ENCODE results near the gene NCOA3.
A peak's percentile ranks its signal among the peaks of the same experiment; 100 is the strongest.
"Not testable (repeated sequence)": the region's sequence is repeated elsewhere in the genome, so short reads cannot be mapped to it uniquely, and the experiment has no call there.

Gene NCOA3

DNA sequence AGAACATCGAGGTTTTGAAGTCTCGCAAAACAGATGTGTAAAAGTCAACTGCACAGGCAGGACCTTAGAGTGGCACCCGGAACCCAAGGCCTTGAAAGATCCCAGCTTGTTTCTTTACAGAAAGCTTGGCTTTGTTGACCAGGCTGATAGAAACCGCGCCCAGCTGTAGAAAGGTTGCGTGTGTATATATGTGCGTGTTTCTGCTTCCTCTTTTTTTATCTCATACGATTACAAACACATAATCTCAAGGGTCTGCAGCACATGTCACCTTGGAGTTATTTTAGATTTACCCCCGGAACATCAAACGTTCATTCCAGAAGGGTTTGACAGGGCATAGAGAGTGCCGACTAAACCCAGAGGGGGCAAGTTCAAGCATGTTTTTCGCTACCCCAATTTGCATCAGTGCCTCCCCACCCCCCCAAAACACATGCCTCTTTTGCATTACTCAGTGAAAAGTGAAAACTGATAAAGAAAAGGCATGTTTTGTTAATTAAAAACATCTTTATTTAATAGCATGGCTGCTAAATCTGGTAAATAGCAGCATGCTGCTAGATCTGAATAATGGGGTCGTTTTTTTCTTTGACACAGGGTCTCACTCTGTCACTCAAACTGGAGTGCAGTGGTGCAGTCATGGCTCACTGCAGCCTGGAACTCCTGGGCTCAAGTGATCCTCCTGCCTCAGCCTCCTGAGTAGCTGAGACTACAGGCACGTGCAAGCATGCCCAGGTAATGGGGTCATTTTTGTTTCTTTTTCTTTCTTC lies 33.2 kb upstream of the NCOA3 start:
- no peak for DNase-seq

DNA sequence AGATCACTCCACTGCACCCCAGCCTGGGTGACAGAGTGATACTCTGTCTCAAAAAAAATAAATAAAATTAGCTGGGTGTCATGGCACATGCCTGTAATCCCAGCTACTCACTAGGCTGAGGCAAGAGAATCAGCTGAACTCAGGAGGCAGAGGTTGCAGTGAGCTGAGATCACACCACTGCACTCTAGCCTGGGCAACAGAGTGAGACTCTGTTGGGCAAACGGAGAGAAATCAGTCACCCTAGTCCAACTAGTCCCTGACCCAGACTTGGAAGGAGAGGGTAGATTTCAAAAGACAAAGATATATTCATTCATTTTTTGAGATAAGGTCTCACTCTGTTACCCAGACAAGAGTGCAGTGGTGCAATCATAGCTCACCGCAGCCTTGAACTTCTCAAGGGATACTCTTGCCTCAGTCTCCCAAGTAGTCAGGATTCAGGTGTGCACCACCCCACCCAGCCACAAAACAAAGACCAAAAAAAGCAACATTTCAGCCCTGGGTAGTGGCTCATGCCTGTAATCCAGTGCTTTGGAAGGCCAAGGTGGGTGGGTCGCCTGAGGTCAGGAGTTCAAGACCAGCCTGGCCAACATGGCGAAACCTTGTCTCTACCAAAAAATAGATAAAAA lies 26.2 kb upstream of the NCOA3 start:
- DNase-seq = no peak

GRCh38 chr20:47476452-47476851 lies 25.2 kb upstream of the NCOA3 start:
- no peak for DNase-seq

GRCh38 chr20:47479093-47479492 lies 22.6 kb upstream of the NCOA3 start:
- no peak for DNase-seq

DNA sequence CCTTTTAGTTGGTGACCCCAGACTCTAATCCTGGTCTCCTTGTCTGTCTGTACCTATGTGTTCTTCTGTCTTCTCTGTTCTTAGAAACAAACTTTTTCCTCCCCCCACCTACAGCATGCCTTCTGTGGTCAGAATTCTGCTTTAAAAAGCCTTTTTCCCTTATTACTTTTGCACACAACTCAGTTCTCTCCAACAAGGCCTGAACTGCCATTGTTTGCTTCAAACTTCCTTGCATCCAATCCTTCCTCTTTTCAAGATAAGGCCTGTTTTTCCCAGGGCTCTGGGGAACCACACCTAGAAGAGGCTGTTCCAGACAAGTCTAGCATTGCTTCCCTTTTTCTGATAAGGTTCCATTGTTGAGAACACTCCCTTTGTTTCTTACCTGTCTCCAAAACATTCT lies 22.2 kb upstream of the NCOA3 start:
- no peak for DNase-seq

DNA sequence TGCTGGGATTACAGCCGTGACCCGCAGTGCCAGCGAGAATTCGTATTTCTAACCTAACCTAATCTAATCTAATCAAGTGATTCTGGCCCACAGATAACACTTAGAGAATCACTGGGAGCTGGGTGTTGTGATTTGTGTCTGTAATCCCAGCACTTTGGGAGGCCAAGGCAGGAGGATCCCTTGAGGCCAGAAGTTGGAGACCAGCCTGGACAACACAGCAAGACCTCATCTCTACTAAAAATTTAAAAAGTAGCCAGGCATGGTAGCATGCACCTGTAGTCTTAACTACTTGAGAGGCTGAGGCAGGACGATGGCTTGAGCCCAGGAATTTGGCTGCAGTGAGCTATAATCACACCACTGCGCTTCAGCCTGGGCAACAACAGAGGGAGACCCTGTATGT lies 21.4 kb upstream of the NCOA3 start:
- DNase-seq = no peak

- DNase-seq = no peak
Observed at GRCh38 chr20:47480705-47481104, 21.0 kb upstream of the NCOA3 start.

DNA sequence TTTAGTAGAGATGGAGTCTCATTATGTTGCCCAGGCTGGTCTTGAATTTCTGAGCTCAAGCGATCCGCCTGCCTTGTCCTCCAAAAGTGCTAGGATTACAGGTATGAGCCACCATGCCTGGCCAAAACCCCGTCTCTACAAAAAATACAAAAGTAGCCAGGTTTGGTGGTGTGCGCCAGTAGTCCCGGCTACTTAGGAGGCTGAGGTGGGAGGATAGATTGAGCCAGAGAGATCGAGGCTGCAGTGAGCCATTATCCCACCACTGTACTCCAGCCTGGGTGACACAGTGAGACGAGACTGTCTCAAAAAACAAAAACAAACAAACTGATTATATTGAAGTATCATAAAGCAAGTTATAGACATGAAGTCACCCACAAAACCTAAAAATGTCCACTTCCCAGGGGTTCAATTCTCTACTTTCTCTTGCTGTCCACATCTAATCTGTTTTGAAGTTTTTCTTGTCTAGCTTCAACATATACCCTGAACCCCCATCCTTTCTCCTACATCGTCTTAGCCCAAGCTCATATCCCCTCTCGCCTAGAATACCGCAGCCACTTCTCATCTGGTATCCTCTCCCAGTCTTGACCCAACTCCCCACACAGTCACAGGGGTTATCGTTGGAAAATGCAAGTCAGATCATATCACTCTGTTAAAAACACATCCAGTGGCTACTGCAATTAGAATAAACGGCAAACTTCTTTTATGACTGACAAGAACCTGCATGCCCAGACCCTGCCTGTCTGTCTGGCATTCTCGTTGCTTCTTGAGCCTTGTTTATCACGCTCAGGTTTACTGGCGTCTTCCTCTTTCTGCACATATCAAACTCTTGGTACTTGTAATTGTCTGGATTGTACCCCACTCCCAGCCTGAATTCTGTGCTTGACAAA lies 20.1 kb upstream of the NCOA3 start:
- DNase-seq = no peak

GRCh38 chr20:47482705-47483104 lies 19.0 kb upstream of the NCOA3 start:
- DNase-seq = no peak

DNA sequence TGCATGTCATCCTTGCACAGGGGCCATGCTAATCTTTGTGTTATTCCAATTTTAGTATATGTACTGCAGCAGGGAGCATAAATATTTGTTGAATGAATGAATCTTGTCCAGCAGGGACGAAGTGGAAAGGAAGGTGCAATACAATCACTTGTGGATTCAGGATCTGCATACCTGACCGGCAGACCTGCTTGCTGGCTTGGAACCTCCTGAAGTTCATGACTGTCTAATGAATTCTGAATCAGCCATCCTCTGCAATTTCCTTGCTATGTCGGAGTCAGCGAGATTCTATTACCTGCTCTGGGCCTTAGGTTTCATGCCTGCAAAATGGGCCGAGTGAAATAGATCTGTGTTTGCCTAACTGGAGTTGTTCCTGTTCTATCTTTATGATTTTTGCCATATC lies 17.4 kb upstream of the NCOA3 start:
- no peak for DNase-seq

- DNase-seq = peak in 4 of 14 donors; percentile 4 to 19 (median 6)
Observed at GRCh38 chr20:47487175-47487917, 14.3 kb upstream of the NCOA3 start.

DNA sequence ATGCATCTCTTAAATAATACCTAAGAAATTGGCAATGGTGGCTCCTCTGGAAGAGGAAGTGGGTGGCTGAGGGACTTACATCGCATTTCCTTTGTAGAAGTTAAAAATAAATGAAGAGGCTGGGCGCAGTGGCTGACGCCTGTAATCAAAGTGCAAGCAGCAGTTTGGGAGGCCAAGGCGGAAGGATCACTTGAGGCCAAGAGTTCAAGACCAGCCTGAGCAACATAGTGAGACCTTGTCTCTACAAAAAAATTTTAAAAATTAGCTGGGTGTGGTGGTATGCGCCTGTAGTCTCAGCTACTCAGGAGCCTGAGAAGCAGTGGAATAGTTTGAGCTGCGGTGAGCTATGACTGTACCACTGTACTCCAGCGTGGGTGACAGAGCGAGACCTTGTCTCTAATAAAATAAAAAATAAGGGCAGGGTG lies 12.2 kb upstream of the NCOA3 start:
- DNase-seq = peak in 2 of 14 donors; percentile 4 to 7

- DNase-seq = no peak
Observed at GRCh38 chr20:47490795-47491194, 10.9 kb upstream of the NCOA3 start.

- no peak for DNase-seq
Observed at GRCh38 chr20:47492284-47492683, 9.4 kb upstream of the NCOA3 start.

- peak in 1 of 14 donors; percentile 10 for DNase-seq
Observed at GRCh38 chr20:47493175-47493962, 8.3 kb upstream of the NCOA3 start.

GRCh38 chr20:47493963-47494293 lies 7.8 kb upstream of the NCOA3 start:
- no peak for DNase-seq

DNA sequence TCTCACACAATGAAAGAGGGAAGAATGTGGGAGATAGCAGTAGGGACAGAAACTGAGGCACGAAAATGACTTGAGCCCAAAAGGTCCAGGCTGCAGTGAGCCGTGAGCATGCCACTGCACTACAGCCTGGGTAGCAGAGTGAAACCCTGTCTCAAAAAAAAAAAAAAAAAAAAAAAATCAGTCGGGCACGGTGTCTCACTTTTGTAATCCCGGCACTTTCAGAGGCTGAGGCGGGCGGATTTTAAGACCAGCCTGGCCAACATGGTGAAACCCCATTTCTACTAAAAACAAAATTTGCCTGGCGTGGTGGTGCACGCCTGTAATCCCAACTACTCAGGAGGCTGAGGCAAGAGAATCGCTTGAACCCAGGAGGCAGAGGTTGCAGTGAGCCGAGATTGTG lies 7.1 kb upstream of the NCOA3 start:
- DNase-seq = not testable (repeated sequence)

DNA sequence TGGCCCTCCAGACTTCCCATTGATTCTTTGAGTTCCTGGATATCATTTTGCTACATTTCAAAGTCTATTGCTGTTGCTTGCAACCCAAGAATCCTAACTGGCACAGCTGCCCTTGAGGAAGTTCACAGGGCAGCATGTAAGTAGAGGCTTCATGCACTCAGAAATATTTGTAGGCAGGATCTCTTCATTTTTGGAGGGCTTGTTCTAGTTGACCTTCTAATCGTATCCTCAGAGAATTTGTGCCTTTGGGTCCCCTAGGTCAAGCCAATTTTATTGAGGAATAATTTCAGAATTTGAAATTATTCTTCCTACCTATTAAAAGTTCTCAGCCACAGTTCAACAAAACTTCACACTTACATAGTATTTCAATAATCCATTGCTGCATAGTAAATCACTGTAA lies 5.6 kb upstream of the NCOA3 start:
- no peak for DNase-seq

- no peak for DNase-seq
Observed at GRCh38 chr20:47498606-47499005, 3.1 kb upstream of the NCOA3 start.

DNA sequence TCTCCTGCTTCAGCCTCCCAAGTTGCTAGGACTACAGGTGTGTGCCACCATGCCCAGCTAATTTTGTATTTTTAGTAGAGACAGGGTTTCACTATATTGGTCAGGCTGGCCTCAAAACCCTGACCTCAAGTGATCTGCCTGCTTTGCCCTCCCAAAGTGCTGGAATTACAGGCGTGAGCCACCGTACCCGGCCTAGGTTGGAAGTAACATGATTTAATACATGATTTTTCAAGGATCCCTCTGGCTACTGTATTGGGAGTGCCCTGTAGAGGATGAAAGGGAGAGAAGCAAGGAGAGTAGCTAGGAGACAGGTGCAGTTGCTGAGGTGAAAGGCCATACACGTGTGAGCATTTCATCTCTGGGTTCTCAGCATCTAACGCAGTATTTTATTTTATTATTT lies 2.6 kb upstream of the NCOA3 start:
- DNase-seq = no peak

- DNase-seq = not testable (repeated sequence)
Observed at GRCh38 chr20:47500082-47500481, 1.6 kb upstream of the NCOA3 start.

DNA sequence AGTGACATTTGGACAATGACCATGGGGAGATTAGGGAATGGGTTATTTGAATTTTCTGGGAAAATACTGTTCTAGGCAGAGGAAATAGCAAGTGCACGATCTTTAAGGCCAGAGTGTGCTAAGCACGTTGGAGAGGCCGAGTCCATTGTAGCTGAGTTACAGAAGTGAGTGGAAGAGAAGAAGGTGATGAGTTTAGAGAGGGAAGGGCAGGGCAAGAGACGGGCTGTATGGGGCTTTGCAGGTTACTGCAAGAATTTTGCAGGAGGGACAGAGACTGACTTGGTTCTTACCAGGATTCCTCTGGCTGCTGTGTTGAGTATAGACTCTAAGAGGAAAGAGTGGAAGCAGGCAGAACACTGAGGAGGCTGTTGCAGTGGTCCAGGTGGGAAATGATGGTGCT lies 1.1 kb upstream of the NCOA3 start:
- DNase-seq = peak in 1 of 14 donors; percentile 8

Data from C1 segment of cervical spinal cord (tissue), 14 donors.